ENCODE data around the gene ITGB1BP1. TPM values are rescaled to one million over a fixed set of nuclear protein-coding genes. Genes with fewer than 3 reads are reported as not detected.

Gene ITGB1BP1
- total and polyA plus RNA-seq, 8 donors = 20.1 to 117 (median 53.5) TPM

- 78 to 94% (median 86%) methylated on average over 1 of the region's 1 CpG for WGBS, 5 donors
- H3K27ac ChIP-seq = no peak overlapping the region
- DNase-seq = no peak
- no peaks in the 10 kb centered on the region for H3K27me3 ChIP-seq
- TF ChIP-seq POLR2A (IDR thresholded peaks at IDR 0.05) (no peak), EP300 (IDR thresholded peaks at IDR 0.05) (no peak), POLR2AphosphoS5 (IDR thresholded peaks at IDR 0.05) (no peak), CTCF (IDR thresholded peaks at IDR 0.05) (no peak)
- H3K9me3 ChIP-seq = no peaks in the 10 kb centered on the region
- no peak overlapping the region for H3K4me3 ChIP-seq
- intact Hi-C loops (cut with DNase I; ENCODE audit: low total_unique reads) = no loop called here
- H3K36me3 ChIP-seq = peaks cover 8 to 97% (median 91%) of the 10 kb centered on the region in 4 donors
- no peaks in the 10 kb centered on the region for H3K4me1 ChIP-seq
These were observed 63.2 kb downstream of the ITGB1BP1 start for GRCh38 chr2:9360110-9360509.

- H3K4me1 ChIP-seq = no peaks in the 10 kb centered on the region
- no peak overlapping the region for H3K27ac ChIP-seq
- no peak overlapping the region for H3K4me3 ChIP-seq
- intact Hi-C loops (cut with DNase I; ENCODE audit: low total_unique reads) = no loop called here
- H3K9me3 ChIP-seq = no peaks in the 10 kb centered on the region
- TF ChIP-seq POLR2A (IDR thresholded peaks at IDR 0.05) = no peak
- TF ChIP-seq CTCF (IDR thresholded peaks at IDR 0.05) = no peak
- no peak for TF ChIP-seq EP300 (IDR thresholded peaks at IDR 0.05)
- TF ChIP-seq POLR2AphosphoS5 (IDR thresholded peaks at IDR 0.05) = no peak
- H3K27me3 ChIP-seq = no peaks in the 10 kb centered on the region
- DNase-seq = no peak
- H3K36me3 ChIP-seq = peaks cover 8 to 96% (median 90%) of the 10 kb centered on the region in 4 donors
- WGBS, 5 donors = 84 to 88% (median 85%) methylated on average over 4 of the region's 4 CpGs
These were observed 63.9 kb downstream of the ITGB1BP1 start for GRCh38 chr2:9359463-9359862.

- no peak for TF ChIP-seq EP300 (IDR thresholded peaks at IDR 0.05)
- no peak for TF ChIP-seq POLR2AphosphoS5 (IDR thresholded peaks at IDR 0.05)
- no peak for TF ChIP-seq CTCF (IDR thresholded peaks at IDR 0.05)
- no peak for TF ChIP-seq POLR2A (IDR thresholded peaks at IDR 0.05)
- Histone ChIP-seq H3K9me3 (no peaks in the 10 kb centered on the region), H3K36me3 (peaks cover 8 to 97% (median 91%) of the 10 kb centered on the region in 4 donors), H3K27me3 (no peaks in the 10 kb centered on the region), H3K27ac (no peak overlapping the region), H3K4me3 (no peak overlapping the region), H3K4me1 (no peaks in the 10 kb centered on the region)
- WGBS, 5 donors = 56 to 73% (median 64%) methylated on average over 1 of the region's 1 CpG
- intact Hi-C loops (cut with DNase I; ENCODE audit: low total_unique reads) = no loop called here
- no peak for DNase-seq
These were observed 64.5 kb downstream of the ITGB1BP1 start for GRCh38 chr2:9358846-9359245.

- WGBS, 5 donors = 81 to 88% (median 87%) methylated on average over 11 of the region's 11 CpGs
- Histone ChIP-seq H3K27ac (no peak overlapping the region), H3K36me3 (peaks cover 29 to 97% (median 92%) of the 10 kb centered on the region in 4 donors), H3K4me1 (no peaks in the 10 kb centered on the region), H3K4me3 (no peak overlapping the region), H3K27me3 (no peaks in the 10 kb centered on the region), H3K9me3 (no peaks in the 10 kb centered on the region)
- intact Hi-C loops (cut with DNase I; ENCODE audit: low total_unique reads) = no loop called here
- no peak for DNase-seq
- TF ChIP-seq EP300 (IDR thresholded peaks at IDR 0.05) (no peak), POLR2A (IDR thresholded peaks at IDR 0.05) (no peak), CTCF (IDR thresholded peaks at IDR 0.05) (no peak), POLR2AphosphoS5 (IDR thresholded peaks at IDR 0.05) (no peak)
These were observed 67.1 kb downstream of the ITGB1BP1 start for GRCh38 chr2:9356261-9356660.

Measured in stomach (tissue), 9 donors.